Stimulated activated CD4-positive, alpha-beta T cell treated with anti-CD3 and anti-CD28 coated beads, Interleukin-1b, Interleukin-23, amount 100 ng/mL, for 1 hour (primary cell): ENCODE results near the gene CACNG5.

ENCODE experiments used
- DNase-seq, 2 donors: peaks; one replicate each; pipeline ENCODE4 v3.0.0-alpha.2; 2020; ENCODE audit warnings: low read depth in 2 of 2

Gene CACNG5, protein sequence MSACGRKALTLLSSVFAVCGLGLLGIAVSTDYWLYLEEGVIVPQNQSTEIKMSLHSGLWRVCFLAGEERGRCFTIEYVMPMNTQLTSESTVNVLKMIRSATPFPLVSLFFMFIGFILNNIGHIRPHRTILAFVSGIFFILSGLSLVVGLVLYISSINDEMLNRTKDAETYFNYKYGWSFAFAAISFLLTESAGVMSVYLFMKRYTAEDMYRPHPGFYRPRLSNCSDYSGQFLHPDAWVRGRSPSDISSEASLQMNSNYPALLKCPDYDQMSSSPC

DNA sequence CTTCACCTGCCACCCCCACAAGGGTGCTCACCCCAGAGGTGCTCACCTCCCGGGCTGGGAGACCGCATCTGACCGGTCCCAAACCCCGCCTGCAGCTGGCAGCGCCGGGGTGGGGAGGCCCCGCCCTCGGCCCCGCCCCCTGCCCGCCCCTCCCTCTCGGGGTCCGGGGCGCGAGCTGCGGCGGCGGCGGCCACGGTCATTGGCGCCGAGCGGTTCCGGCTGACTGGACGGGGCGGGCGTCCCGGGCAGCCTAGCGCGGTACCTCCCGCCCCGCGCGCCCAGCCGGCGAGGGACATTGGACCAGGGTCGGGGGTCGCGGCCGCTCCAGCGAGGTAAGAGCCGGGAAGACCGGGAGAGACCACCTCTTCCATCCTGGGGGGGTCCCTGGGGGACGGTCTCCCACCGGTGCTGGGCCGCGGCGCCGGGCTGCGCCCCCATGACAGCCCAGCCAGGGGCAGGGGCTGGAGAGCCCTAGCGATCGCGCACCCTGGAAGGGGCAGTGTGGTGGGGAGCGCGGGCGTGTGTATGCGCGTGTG lies at the start of gene CACNG5:
Gene CACNG5 (plus strand): TSS at position 199 of the 536 bp plus-strand sequence. CDS start 42,216 bp downstream, outside the sequence.
- DNase-seq = no peak

DNA sequence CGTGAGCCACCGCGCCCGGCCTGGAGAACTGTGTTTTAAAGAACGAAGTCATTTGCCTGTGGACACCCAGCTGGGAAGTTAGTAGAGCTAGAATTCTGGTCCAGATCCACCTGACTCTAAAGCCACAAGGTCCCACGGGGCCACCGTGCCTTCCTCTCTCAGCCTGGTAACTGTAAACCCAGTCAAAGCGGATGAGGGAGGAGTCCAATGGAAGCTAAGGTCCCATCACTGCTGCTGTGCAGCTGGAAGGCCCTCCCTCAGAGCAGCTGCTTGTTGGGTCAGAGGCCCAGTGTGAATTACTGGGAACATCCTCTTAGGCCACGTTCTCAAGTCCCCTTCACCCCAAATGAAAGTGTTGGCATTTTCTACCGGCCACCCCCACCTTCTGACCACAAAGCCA lies 48.8 kb upstream of the CACNG5 start:
- no peak for DNase-seq

DNA sequence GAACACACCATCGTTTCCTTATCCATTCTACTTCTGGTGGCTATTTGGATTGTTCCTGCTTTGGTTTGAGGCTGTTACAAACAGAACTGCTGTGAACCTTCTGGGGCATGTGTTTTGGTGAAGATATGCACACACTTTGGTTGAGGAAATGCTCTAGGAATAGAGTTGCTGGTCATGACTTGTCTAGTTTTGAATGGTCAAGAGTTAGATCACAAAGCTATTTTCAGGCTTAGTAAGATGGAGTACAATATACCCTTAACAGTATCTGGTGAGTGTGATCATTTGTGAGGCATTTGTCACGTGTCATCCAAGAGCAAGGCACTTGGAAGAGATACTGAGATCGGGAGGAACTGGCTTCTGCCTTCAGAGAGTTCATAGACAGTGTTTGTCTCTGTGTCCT lies 47.0 kb upstream of the CACNG5 start:
- DNase-seq = no peak

DNA sequence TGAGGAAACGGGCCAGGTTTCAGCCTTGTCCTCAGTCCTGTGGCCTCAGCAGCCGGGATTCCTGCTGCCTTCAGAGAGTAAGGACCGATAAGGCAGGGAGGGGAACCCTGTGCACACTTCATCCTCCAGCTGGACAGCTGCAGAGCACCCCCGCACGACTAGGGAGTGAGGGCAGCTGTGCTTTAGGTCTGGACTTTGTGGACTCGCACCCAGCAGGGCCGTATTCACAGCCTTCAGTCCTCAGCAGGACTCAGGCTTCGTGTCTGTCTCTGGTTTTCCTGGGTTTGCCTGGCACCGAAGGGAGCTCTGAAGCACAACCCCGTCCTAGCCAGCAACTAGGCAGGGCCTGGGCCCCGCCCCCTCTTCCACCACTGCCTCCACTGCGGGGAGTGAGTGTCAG lies 45.8 kb upstream of the CACNG5 start:
- no peak for DNase-seq

DNA sequence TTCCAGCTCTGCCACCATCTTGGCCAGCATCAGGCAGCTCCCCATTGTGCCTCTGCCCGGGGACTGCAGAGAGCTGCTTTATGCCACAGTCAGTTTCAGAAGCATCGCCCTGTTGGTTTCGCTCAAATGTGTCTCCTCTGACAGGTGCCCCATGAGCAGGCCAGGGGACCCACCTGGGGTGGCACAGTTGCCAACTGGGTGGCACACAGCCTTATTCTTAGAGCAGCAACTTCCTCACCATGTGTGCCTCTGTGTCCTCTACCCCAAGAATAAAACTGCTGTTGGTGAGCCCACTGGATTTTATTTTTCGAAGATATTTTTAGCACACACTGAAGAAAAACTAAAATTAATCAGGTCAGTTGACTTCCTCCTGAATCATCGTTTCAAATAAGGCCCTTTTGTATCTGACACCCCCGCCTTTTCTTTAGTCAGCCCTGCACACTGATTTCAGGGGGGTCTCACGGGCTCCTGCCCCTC lies 44.9 kb upstream of the CACNG5 start:
- no peak for DNase-seq

DNA sequence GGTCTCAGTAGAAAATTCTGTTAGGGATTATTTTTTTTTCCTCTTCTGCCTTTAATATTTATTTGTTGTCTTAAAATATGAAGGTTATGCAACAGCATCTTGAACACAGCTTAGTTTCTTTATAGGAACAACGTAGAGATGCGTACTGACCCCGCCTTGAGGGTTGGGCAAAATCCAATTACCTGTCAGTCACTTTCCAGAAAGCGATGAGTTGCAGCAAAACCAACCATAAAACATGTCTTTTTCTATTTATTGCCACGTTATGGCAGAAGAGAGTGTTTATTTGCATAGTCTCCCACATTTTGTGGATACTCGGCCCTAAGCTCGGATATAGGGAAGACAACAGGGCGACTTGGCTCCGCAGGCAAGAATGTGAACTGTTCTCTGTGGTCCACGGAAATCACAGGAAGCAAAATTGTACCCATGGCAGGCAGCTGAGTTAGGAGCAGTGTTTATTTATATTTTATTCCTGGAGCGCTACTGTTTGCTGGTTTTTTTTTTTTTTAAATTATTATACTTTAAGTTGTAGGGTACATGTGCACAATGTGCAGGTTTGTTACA lies 44.3 kb upstream of the CACNG5 start:
- no peak for DNase-seq

DNA sequence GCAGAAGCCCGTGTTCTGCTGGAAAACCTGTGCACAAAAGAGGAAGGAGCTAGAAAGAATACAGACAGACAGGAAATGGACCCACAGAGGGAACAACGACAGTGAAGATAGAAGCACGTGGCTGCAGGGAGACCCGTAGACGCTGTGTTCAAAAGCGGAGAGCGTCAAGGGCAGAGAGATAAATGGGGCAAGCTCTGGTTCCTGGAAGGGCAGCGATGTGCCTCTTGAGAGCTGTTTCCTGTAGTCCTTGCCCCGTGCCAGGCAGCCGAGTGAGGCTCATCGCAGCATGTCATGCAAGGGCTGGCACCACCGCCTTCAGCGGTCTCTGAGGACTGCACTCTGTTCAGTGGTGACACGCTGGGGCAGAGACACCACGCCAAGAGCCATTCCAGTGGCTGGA lies 43.6 kb upstream of the CACNG5 start:
- no peak for DNase-seq

DNA sequence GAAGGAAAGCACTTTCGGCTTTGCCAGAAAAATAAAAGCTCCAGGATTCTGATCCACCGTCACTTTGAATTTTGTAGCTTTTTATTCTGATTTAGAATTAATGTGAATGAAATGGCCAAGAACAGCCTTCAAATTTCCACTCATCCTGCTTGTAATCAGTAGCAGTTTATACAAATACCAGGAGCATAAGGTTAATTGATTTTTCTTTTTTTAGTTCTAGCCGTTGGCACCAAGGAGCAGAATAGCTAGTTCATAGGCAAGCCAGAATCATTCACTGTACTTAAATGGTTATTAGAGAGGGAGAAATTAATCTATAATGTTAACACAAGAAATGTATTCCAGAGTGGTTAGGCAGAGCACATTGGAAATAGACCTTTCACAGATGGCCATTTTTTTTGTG lies 41.1 kb upstream of the CACNG5 start:
- no peak for DNase-seq

DNA sequence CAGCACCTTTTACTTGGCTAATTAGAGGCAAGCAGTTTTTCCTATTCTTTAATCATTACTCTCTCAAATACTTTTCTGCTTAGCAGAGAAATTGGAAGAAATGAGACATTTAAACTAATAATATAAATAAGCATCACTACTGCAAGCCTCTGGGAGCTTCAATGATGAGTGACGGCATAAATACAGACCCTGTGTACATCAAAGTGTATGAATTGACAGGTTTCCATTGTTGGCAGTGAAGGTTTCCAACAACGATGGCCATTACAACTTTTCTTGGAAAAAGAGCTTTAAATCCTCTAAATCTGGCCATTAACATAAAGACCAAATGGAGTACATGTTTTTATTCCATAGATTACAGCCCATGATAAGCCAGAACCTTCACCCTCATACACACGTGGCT lies 39.4 kb upstream of the CACNG5 start:
- no peak for DNase-seq

DNA sequence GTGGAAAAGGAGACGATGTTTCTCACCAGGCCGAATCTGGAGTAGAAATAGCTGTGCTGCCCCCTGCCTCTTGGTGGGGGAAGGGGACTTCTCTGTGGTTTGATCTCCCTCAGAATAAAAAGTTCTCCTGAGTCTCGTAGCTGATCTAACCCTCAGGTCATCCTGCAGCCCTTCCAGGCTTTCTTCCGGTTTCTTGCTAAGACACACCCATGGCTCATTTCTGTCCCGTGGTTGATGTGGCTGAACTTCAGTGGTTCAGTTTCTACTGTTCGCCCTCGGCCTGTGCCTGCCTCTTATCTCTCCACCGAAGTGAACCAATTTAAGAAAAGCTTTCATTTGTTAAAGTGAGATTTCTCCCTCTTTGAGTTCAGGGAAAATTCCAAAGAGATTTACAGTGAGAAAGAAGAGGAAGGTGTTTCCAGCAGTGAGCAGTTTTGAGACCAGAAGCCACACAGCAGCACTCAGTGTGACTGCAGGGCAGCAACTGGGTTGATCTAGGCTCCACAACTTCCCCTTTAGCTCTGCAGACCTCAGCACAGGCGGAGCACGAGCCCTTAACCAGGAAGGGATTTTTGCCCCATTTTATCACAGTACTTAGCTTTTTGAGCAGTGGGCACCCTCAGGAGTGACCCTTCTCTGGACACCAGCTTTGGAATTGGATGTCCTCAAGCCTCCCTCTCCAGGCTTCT lies 34.9 kb upstream of the CACNG5 start:
- no peak for DNase-seq

DNA sequence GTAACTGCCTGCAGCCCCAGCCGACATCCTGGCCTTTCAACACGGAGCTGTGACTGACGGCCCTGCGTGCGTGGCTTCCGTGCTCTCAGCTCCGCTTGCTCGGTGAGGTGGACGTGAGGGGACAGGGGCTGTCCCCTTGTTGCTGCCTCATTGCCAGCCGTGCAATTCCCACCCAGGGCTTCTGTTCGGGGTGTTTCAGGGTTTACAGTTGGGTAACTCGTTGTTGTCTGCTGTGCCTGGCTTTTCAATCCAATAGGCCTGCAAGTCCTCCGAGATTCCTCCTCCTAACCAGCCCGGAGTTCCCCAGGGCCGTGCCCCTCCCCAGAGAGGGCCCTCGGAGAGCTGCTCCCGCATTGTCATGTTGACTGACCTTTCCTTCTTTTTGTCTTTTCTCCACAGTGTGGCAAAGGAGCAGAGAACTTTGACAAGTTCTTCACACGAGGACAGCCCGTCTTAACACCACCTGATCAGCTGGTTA lies 31.4 kb upstream of the CACNG5 start:
- no peak for DNase-seq

DNA sequence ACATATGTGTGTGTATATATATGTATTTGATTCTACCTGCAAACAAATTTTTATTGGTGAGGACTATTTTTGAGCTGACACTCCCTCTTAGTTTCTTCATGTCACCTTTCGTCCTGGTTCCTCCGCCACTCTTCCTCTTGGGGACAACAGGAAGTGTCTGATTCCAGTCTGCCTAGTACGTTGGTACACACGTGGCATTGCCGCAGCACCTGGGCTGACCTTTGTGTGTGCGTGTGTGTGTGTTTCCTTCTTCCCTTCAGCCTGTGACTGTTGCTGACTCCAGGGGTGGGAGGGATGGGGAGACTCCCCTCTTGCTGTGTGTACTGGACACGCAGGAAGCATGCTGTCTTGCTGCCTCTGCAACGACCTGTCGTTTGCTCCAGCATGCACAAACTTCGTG lies 29.4 kb upstream of the CACNG5 start:
- DNase-seq = no peak

DNA sequence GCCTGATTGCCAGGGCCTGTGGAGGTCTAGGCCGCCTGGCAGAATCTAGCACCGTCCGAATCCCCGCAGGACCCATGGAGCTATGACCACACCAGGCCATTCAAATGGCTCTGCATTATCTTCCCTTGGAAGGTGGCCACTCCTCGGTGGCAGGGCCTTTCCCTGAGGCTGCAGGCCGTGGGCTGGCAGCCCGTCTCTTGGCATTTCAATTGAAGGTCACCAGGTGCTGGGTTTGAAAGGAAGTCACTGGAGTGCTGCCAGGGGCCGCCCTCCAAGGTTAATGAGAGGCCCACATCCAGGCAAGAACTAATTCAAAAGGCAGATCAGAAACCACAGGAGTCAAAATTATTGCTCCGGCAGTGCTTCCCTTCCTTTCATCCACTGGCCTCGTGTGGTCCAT lies 27.7 kb upstream of the CACNG5 start:
- DNase-seq = no peak

DNA sequence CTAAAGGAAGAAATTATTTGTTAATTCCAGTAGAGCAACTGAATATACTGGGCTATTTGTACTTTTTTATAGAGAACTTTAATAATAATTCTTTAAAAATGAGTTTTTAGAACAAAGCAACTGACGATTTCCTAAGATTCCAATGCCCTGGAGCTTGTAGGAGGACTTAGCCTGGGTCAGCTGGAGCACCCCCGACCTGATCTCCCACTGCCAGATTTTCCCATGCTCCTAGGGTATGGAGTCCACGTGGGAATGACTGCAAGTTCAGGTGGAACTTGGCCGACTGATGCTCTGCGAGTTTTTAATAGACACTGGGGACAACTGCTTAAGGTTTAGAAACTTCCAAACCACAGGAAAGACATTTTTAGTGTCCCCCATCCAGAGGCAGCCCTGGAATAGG lies 25.5 kb upstream of the CACNG5 start:
- DNase-seq = no peak

DNA sequence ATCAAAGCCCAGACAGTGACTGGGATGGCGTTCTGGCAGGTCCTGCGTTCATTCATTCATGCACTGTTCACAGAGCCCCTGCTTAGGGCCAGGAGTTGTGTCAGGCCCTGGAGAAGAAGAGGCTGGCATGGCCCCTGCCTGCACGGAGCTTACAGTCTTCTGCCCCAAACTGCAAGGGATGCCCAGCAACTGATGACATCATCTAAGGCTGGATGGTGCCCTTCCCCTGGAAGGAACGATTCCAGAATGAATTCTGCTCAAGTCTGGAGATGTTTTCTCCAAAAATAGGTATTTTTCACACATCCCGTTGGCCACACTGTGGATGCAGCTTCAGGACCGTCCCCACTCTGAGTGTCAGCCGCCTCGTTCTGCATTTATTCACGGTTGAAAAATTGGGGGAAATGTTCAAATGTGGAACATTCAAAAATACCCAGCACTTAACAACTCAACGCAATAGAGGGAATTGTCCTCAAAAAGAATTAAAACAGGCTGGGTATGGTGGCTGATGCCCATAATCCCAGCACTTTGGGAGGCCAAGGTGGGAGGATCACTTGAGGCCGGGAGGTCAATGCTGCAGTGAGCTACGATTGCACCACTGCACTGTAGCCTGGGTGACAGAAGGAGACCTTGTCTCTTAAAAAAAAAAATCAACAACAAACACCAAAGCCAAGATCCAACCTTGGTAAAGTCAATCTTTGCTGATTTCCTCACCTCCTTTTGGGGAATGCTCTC lies 23.8 kb upstream of the CACNG5 start:
- DNase-seq = no peak

DNA sequence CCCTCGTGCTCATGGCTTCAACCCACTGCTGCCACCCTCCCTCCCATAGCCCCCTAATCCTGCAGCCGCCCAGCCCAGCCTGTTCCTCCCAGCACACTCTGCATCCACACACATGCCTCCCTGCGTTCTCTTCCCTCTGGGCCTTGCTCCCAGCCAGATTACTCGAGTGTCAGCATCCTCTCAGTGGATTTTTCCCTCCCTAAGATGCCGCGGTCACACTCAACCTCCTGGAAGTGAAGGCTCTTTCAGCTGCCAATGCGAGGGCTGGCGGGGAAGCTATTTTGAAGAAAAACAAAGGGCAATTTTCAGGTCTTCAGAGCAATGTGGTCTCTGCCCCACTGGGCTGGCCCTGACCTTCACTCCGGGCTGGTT lies 23.2 kb upstream of the CACNG5 start:
- no peak for DNase-seq

DNA sequence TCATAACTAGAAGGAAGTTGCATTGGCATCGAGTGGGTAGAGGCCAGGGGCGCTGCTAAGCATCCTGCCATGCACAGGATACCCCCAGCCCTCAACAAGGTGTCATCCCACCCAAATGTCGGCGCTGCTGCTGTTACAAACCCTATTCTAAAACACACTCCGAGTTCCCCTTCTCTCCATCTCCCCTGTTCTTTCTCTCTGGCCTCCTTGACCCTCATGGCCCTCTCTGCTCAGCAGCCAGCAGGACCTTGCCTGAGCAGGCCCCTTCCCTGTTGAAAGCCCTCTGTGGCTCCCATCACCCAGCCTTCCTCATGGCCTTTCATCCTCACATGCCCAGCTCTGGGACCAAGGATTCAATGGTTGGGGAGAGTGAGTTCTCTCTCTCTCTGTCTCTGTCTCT lies 22.3 kb upstream of the CACNG5 start:
- DNase-seq = no peak

DNA sequence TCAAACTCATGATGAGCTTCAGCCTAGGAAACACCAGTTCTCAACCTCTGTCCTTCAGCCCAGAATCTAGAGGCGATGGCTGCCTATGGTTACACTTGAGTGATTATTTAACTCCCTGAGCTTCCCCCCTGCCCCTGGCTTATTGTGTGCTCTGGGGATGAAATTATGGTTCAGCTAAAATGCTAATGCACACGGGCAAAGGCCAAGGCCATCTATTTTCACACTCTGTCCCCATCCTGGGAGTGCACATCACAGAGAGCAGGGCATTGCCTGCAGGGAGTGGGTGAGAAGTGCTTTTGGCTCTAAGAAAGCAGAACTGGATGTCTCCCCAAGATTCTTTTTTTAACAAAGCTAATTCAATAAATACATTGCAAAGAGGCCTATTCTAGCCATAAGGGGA lies 21.6 kb upstream of the CACNG5 start:
- DNase-seq = no peak

DNA sequence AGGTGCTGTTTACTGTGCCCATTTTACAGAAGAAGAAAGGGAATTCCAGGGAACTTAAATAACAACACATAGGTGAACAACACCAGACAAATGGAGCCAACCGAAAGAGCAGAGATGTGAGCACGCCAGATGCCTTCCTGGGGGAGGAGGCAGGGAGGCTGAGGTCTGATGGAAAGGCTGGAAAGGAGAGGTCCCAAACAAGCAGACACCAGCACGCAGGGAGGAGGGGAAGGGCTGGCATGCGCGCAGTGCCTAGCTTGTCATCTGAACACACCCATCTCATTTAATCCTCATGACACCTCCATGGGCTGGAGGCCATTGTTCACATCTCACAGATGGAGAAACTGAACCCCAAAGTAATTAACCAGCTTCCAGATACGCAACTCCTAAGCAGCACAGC lies 20.9 kb upstream of the CACNG5 start:
- DNase-seq = no peak

DNA sequence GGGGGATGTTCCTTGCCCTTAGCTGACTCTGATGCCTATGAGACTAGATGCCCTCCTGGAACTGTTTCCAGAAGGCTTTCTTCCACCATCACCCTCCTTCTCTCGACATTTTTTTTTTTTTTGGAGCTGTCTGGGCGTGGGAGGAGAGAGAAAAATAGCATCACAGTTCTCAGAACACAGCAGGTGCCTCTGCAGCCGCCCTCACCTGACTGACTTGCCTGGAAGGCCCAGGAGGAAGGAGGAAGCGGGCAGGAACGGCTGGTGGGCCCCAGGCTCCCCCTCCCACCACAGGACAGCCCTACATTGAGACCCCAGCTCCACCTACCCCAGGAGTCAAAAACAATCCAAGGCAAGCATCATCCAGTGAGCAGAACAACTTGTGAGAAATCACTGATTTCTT lies 20.3 kb upstream of the CACNG5 start:
- DNase-seq = no peak

DNA sequence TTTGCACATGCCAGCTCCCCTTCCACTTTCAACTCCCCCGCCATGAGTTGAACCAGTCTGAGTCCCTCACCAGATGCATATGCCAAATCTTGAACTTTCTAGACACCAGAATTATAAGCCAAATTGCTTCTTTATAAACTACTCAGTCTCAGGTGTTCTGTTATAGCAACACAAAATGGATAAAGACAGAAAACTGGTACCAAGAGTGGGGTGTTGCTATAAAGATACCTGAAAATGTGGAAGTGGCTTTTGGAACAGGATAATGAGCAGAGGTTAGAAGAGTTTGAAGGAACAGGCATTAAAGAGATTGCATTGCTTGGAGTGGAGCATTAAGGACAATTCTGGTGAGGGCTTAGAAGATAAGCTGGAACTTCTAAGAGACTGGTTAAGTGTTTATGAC lies 17.2 kb upstream of the CACNG5 start:
- no peak for DNase-seq

DNA sequence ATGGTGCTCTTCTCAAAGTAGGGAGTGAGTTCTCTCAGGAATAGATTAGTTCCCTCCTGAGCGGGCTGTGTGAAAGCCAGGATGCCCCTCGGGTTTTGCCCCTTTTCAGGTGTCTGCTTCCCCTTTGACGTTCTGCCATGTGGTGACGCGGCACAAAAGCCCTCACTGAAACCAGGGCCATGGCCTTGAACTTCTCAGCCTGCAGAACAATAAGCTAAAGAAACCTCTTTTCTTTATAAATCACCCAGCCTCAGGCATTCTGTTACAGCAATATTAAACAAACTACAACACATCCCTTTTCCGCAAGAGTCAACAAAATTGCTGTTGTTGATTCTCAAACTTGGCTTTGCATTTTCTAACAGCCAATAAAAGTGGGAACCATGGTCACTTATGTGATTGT lies 15.5 kb upstream of the CACNG5 start:
- DNase-seq = no peak
